GM21786 (cell line): ENCODE data around the gene DDX23.
"Not testable (repeated sequence)": the region's sequence is repeated elsewhere in the genome, so short reads cannot be mapped to it uniquely, and the experiment has no call there.

ENCODE experiments used
- ATAC-seq: cut with Tn5 transposase; IDR thresholded peaks from one replicate; pipeline ENCODE4 v1.9.1; 2021; ENCODE audit not compliant: unreplicated experiment

Gene DDX23

GRCh38 chr12:48851883-48852733 is at the start of gene DDX23:
Gene DDX23, minus strand, starts transcription at chr12:48852163. Its CDS starts 6,381 bp downstream, at chr12:48845782.
- ATAC-seq: peak; percentile 92

DNA sequence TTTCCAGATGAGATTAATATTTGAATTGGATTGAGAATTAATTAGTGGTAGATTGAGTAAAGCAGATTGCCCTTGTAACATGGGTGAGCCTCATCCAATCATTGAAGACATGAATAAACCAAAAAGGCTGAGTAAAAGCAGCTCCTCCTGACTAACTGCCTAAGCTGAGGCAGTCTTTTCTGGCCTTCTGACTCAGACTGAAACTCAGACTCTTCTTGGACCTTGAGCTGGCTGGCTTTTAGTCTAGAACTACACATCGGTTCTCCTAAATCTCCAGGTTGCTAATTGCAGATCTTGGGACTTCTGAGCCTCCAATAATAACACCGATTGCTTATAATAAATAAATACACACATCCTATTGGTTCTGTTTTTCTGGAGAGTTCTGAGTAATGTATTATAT is 49.3 kb upstream of the DDX23 start:
- no peak for ATAC-seq

- no peak for ATAC-seq
These were observed 47.7 kb upstream of the DDX23 start for GRCh38 chr12:48899651-48900050.

GRCh38 chr12:48894271-48894670 is 42.3 kb upstream of the DDX23 start:
- ATAC-seq: no peak

DNA sequence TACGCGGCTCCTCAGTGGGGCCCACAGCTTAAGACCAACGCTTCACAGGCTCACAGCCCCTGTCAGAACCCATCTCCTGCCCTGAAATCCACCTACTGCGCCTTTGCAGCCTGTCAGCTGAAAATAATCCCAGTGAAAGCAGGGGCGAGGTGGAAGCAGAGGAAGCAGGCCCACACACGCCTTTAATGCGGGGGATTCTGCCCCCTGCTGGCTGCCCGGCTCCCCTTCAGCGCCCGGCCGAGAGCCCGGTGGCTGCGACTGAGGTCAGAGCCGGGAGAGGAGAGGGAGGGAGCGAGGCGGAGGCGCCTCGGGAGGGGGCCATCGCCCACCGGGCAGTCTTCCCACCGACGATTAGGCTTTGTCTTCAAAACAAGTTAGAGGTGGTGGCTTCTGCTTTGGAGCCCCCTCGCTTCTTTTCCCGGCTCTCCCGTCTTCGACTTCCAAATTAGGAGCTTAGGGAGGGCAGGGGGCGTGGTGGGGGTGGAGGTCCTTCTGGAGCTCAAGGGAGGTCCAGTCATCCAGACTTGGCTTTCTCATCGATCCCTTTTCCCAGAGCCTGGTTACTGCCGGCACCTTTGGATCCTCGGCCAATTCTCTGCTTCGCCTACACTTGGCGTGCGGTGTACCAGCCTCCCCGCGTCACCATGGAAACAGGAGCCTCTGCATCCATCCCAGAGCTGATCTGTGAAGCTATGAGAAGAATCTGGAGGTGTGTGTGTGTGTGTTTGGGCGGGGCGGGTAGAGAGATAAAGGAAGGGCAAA is 38.9 kb upstream of the DDX23 start:
- ATAC-seq: peak; percentile 50

DNA sequence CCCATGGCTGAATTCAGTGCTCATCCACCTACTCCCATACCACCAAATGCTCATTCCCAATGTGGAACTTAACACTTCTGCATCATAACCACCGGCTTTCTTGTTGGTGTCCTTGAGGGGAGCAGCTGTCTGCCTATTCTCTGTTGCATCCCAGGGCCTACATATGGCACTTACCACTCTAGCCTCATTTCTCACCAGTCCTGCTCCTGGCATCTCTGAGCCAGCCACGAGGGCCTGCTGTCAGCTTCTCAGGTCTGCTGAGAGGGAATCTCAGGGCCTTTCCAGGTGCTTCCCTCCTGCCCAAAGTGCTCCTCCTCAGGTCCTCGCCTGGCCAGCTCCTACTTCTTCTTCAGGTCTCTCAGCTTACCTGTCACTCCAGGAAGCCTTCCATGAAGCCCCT is 37.7 kb upstream of the DDX23 start:
- no peak for ATAC-seq

DNA sequence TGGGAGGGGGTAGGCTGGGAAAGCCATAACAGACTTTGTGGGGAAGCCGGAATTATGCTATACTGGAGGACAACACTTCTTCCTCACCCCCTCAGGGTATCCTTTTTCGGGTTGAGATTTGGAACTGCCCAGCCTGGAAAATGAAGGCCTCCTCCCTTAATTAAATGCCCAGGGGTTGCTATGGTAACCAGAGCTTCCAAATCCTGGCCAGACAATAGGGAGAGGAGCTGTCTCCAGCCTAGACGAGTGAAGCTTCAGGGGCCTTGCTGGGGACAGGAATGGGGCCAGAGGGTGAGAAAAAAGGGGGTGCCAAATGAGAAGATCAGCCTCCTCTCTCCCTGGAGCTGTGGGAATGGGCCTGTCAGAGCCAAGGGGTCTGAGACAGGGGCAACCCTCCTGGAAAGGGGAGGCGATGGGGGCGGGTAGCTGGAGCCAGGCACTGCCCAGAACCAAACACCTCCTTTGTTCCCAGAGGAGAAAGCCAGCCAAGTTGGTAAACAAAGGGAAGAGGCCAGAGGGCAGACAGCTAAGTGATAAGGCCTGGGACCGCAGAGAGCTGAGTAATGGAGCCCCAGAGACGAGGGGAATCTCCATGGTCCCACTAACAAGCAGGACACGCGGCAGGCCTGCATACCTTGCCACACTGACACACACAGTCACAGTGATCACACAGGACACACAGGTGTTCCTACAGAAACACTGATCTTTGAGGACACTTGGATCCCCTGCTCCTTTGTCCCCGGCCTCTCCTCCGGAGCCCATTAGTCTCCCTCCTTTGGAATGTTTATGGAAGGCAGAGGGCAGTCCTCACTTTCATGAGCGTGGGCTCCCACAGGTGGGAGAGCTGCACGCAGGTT is 31.6 kb upstream of the DDX23 start:
- no peak for ATAC-seq

GRCh38 chr12:48882972-48883304 is 31.0 kb upstream of the DDX23 start:
- ATAC-seq: no peak

GRCh38 chr12:48882315-48882687 is 30.3 kb upstream of the DDX23 start:
- no peak for ATAC-seq

DNA sequence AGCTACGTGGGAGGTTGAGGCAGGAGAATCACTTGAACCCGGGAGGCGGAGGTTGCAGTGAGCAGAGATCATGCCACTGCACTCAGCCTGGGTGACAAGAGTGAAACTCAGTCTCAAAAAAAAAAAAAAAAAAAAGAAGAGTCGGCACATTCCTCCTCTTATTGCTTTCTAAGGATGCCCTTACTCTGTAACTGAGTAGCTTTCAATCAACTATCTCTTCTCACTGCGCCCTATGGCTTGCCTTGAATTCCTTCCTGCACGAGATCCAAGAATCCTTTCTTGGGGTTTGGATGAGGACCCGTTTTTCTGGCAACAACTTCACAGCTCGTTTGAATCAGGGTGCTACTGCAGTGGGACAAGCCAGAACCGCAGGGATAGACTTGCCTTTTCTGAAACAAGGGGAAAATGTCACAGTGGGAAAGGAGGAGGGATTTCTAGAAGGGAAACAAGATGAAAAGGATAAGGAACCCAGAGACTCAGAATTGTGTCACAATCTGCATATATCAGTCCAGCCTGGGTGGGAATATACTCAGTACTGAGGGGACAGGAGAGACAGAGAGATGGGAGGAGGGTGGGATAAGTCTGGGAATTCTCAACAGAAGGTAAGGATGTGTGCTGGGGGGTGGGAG is 29.8 kb upstream of the DDX23 start:
- no peak for ATAC-seq

DNA sequence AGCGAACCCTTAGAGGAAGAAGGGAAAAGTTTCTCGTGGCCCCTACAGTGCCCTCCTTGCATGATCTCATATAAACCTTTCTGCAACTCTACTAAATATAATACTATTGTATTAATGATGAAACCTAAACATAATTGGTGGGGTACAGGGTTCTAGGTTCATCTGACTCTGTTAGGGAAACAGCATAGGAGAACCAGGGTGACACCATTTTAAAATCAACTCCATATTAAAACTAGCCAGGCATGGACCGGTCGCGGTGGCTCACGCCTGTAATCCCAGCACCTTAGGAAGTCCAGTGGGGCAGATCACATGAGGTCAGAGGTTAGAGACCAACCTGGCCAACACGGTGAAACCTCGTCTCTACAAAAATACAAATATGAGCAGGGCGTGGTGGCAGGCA is 28.7 kb upstream of the DDX23 start:
- no peak for ATAC-seq

- no peak for ATAC-seq
These were observed 26.6 kb upstream of the DDX23 start for GRCh38 chr12:48878548-48878947.

DNA sequence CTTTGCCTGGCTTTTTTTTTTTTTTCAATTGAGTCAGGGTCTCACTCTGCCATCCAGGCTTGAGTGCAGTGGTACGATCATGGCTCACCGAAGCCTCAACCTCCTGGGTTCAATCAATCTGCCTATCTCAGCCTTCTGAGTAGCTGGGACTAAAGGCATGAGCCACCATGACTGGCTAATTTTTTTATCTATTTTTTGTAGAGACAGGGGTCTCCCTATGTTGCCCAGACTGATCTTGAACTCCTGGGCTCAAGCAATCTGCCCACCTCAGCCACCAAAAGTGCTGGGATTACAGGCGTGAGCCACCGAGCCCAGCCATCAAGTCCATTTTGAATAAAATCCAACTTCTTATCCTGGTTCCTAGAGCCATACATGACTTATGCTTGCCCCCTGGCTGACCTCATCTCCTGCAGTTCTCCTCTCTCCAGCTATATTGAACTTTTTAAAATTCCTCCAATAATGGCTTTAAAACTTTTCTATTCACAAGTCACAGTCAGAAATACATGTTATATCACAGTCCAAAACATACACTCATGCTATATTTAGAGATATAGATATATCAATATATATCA is 24.1 kb upstream of the DDX23 start:
- ATAC-seq: no peak

DNA sequence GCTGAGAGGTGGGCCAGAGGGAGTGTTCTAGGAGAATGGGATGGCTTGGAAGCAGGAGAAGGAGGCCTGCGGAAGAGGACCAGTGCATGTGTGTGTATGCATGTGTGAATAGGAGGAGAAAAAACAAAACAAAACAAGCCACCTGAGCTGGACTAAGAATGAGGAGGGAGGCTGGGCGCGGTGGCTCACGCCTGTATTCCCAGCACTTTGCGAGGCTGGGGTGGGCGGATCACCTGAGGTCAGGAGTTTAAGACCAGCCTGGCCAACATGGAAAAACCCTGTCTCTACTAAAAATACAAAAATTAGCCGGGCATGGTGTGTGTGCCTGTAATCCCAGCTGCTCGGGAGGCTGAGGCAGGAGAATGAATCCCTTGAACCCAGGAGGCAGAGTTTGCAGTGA is 21.6 kb upstream of the DDX23 start:
- ATAC-seq: not testable (repeated sequence)

GRCh38 chr12:48873096-48873495 is 21.1 kb upstream of the DDX23 start:
- no peak for ATAC-seq

DNA sequence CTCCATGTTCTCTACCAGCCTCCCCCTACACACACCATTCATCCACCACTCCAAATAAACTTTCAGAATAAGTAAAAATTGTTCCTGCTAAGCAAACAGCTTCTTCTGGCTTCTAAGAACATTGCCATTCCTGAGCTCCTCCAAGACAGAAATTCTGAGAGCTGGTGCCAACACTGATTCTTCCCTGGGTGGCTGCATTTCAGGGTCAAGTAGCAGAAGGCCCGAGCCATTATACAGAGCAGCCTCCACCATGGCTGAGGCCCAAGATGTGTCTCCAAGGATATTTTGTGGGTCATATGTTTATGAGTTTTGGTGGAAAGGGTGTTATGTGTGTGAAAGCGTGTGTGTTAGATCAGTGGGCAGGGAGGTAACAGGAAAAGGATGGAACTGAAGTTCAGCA is 17.2 kb upstream of the DDX23 start:
- ATAC-seq: no peak

DNA sequence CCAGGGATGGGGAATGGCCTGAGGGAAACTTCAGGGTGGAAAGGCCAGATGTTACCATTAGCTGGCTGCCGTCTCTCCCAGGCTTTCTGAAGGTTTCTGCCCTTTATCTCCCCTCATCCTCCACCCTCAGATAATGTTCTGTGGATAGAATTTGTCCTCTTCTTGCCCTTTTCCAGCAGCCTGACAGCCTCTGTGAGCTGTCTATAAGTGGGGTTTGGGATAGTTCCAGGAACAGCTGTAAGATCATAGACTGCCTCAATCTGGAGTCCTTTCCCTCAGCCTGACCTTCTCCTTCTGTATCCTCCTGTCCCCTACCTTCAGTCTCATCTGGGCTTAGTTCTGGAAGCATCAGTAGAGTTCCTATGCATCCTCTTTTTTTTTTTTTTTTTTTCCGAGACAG is 16.5 kb upstream of the DDX23 start:
- ATAC-seq: no peak

DNA sequence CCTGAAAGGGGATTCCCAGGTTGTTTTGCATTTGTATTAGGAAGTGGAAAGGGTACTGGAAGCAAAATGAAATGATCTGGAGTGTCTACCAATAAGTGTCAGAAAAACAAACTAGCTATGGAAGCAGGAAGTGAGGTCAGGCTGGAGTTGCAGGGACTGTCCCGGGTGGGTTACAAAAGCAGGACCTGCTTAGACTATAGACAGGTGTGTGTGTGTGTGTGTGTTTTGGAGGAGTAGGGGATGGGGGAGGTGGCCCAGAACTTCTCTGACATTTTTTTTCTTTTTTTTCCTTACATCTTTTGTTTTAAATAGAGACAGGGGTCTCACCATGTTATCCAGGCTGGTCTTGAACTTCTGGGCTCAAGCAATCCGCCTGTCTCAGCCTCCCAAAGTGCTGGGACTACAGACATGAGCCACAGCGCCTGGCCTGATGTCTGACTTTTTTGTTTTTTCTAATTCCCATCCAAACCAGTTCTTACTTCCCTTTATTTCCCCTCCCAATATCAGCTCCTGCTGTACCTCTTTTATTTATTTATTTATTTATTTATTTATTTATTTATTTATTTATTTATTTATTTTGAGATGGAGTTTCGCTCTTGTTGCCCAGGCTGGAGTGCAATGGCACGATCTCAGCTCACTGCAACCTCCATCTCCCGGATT is 14.2 kb upstream of the DDX23 start:
- ATAC-seq: peak; percentile 49

DNA sequence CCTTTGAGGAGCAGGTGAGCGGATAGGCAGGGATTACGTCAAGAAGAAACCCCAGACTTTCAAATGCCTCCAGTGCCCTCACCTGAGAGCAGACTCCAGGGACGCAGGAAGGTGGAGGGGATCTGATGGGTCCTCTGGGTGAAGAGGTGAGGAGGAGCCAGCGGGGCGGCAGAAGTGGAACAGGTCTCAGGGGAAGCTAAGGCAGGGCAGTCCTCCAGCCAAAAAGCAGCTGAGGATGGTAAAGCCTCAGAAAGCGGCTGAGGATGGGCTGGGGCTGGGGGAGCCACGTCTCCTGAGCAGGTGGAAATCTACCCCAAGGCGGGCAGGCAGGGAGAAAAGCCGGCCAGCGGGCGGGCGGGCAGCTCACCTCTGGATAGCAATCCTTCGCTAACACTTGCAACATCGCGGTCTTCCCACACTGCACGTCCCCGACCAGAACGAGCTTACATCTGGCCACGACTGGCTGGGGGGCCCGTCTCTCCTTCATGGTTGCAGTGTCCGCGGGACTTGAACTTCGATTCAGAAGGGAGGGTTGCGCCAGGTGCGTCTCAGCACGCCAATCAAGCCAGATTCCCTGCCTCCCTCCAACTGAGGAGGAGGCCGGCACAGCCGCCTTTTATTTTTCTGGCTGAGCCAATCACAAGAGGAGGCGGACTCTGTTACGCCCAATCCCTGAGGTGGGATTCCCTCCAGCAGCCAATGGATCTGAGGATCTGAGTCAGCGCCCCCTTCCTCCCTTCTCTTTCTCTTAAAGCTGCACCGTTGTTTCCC is 13.5 kb upstream of the DDX23 start, which contains the start of gene RND1:
Gene RND1 (minus strand): TSS at position 590 of the 771 bp plus-strand sequence. CDS start 103 bp downstream, at position 487.
- peak; percentile 93 for ATAC-seq
